ENCODE results near the gene LARGE2. TPM values are rescaled to one million over a fixed set of nuclear protein-coding genes. Genes with fewer than 3 reads are reported as not detected.

The LARGE2 gene
- total RNA-seq, 1 donor from 2014 or later: 0.36 TPM

- H3K4me2 ChIP-seq (ENCODE audit: low read length): no peak overlapping the region
- H3K9ac ChIP-seq (ENCODE audit: low read length): no peak overlapping the region
Observed at GRCh38 chr11:45941285-45941684, 18.8 kb downstream of the LARGE2 start.

GRCh38 chr11:45942381-45942780, 19.9 kb downstream of the LARGE2 start:
- Histone ChIP-seq H3K79me2 (ENCODE audit: insufficient read depth, low read length) (no peaks in the 10 kb centered on the region), H3K9me3 (ENCODE audit: insufficient read depth, low read depth, low read length) (no peaks in the 10 kb centered on the region), H3K27me3 (ENCODE audit: insufficient read depth, low read length) (no peaks in the 10 kb centered on the region), H3K4me3 (ENCODE audit: insufficient read depth, low read depth, low read length) (no peak overlapping the region), H3K27ac (ENCODE audit: low read depth, low read length) (no peak overlapping the region), H3K4me1 (ENCODE audit: insufficient read depth, low read length) (no peaks in the 10 kb centered on the region), H3K4me2 (ENCODE audit: low read length) (no peak overlapping the region), H2AFZ (ENCODE audit: low read depth, low read length) (no peak overlapping the region), H3K36me3 (ENCODE audit: insufficient read depth, low read length) (peaks cover 9% of the 10 kb centered on the region), H3K9ac (ENCODE audit: low read length) (no peak overlapping the region), H4K20me1 (ENCODE audit: insufficient read depth, low read length) (no peaks in the 10 kb centered on the region)
- Mint-ChIP-seq H3K27ac (ENCODE audit: unreplicated experiment) (no peak overlapping the region), H3K36me3 (ENCODE audit: low read depth, unreplicated experiment) (peaks cover 28% of the 10 kb centered on the region), H3K9me3 (ENCODE audit: unreplicated experiment) (no peaks in the 10 kb centered on the region), H3K4me3 (ENCODE audit: unreplicated experiment) (no peak overlapping the region), H3K27me3 (ENCODE audit: low read depth, unreplicated experiment) (no peaks in the 10 kb centered on the region), H3K4me1 (ENCODE audit: low read depth, unreplicated experiment) (no peaks in the 10 kb centered on the region)
- DNase-seq (ENCODE audit: low read depth): no peak
- no peak for FAIRE-seq
- TF ChIP-seq CTCF (IDR thresholded peaks at IDR 0.05; ENCODE audit: insufficient read depth, low read depth, low read length) (no peak), EZH2 (IDR thresholded peaks at IDR 0.05; ENCODE audit: insufficient read depth, low read length) (no peak)

More at GRCh38 chr11:45941285-45941684, 18.8 kb downstream of the LARGE2 start:
- Histone ChIP-seq H4K20me1 (ENCODE audit: insufficient read depth, low read length) (no peaks in the 10 kb centered on the region), H3K4me3 (ENCODE audit: insufficient read depth, low read depth, low read length) (no peak overlapping the region), H3K27ac (ENCODE audit: low read depth, low read length) (no peak overlapping the region), H3K36me3 (ENCODE audit: insufficient read depth, low read length) (peaks cover 7% of the 10 kb centered on the region), H2AFZ (ENCODE audit: low read depth, low read length) (no peak overlapping the region), H3K79me2 (ENCODE audit: insufficient read depth, low read length) (no peaks in the 10 kb centered on the region), H3K9me3 (ENCODE audit: insufficient read depth, low read depth, low read length) (no peaks in the 10 kb centered on the region), H3K27me3 (ENCODE audit: insufficient read depth, low read length) (no peaks in the 10 kb centered on the region), H3K4me1 (ENCODE audit: insufficient read depth, low read length) (no peaks in the 10 kb centered on the region)
- no peak overlapping the region for H3K4me3 Mint-ChIP-seq (ENCODE audit: unreplicated experiment)
- H3K9me3 Mint-ChIP-seq (ENCODE audit: unreplicated experiment): no peaks in the 10 kb centered on the region
- no peak overlapping the region for H3K27ac Mint-ChIP-seq (ENCODE audit: unreplicated experiment)
- no peaks in the 10 kb centered on the region for H3K27me3 Mint-ChIP-seq (ENCODE audit: low read depth, unreplicated experiment)
- no peak for TF ChIP-seq CTCF (IDR thresholded peaks at IDR 0.05; ENCODE audit: insufficient read depth, low read depth, low read length)
- DNase-seq (ENCODE audit: low read depth) (no peak), FAIRE-seq (no peak)
- peaks cover 20% of the 10 kb centered on the region for H3K36me3 Mint-ChIP-seq (ENCODE audit: low read depth, unreplicated experiment)
- peaks cover 5% of the 10 kb centered on the region for H3K4me1 Mint-ChIP-seq (ENCODE audit: low read depth, unreplicated experiment)

- DNase-seq (ENCODE audit: low read depth) (no peak), FAIRE-seq (no peak)
- no peak overlapping the region for H3K4me3 Mint-ChIP-seq (ENCODE audit: unreplicated experiment)
- Histone ChIP-seq H3K4me1 (ENCODE audit: insufficient read depth, low read length) (no peaks in the 10 kb centered on the region), H3K27me3 (ENCODE audit: insufficient read depth, low read length) (no peaks in the 10 kb centered on the region), H3K9me3 (ENCODE audit: insufficient read depth, low read depth, low read length) (no peaks in the 10 kb centered on the region), H3K9ac (ENCODE audit: low read length) (no peak overlapping the region), H2AFZ (ENCODE audit: low read depth, low read length) (no peak overlapping the region), H3K79me2 (ENCODE audit: insufficient read depth, low read length) (no peaks in the 10 kb centered on the region), H3K27ac (ENCODE audit: low read depth, low read length) (no peak overlapping the region), H3K4me2 (ENCODE audit: low read length) (no peak overlapping the region), H3K4me3 (ENCODE audit: insufficient read depth, low read depth, low read length) (no peak overlapping the region), H3K36me3 (ENCODE audit: insufficient read depth, low read length) (peaks cover 19% of the 10 kb centered on the region), H4K20me1 (ENCODE audit: insufficient read depth, low read length) (no peaks in the 10 kb centered on the region)
- H3K4me1 Mint-ChIP-seq (ENCODE audit: low read depth, unreplicated experiment): no peaks in the 10 kb centered on the region
- H3K36me3 Mint-ChIP-seq (ENCODE audit: low read depth, unreplicated experiment): peaks cover 26% of the 10 kb centered on the region
- H3K27ac Mint-ChIP-seq (ENCODE audit: unreplicated experiment): no peak overlapping the region
- no peaks in the 10 kb centered on the region for H3K27me3 Mint-ChIP-seq (ENCODE audit: low read depth, unreplicated experiment)
- no peak for TF ChIP-seq CTCF (IDR thresholded peaks at IDR 0.05; ENCODE audit: insufficient read depth, low read depth, low read length)
- TF ChIP-seq EZH2 (IDR thresholded peaks at IDR 0.05; ENCODE audit: insufficient read depth, low read length): no peak
- H3K9me3 Mint-ChIP-seq (ENCODE audit: unreplicated experiment): no peaks in the 10 kb centered on the region
Observed at GRCh38 chr11:45945397-45945999, 23.0 kb downstream of the LARGE2 start.

Measured in astrocyte (in vitro differentiated cells and primary cell).